ENCODE measurements around the gene PIK3CB. TPM values are rescaled to one million over a fixed set of nuclear protein-coding genes. Genes with fewer than 3 reads are reported as not detected.
"Not testable (repeated sequence)": the region's sequence is repeated elsewhere in the genome, so short reads cannot be mapped to it uniquely, and the experiment has no call there.

PIK3CB gene
- total and polyA plus RNA-seq, 4 donors, result 4.7 to 15.9 (median 11.1) TPM

DNA sequence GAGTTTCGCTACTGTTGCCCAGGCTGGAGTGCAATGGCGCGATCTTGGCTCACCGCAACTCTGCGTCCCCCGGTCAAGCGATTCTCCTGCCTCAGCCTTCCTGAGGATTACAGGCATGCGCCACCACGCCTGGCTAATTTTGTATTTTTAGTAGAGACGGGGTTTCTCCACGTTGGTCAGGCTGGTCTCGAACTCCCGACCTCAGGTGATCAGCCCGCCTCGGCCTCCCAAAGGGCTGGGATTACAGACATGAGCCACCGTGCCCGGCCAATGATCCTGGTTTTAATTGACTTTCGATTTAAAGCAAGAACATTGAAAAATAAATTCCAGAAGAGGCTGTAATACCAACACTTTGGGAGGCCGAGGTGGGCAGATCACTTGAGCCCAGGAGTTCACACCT is 1.1 kb upstream of the PIK3CB start:
- H3K27ac ChIP-seq (ENCODE audit: low read depth in 1 of 2, low read length in 2 of 2), result peak overlapping the region in 1 of 2 donors; percentile 95
- not testable (repeated sequence) for DNase-seq (ENCODE audit: low spot score)
- 96% methylated on average over 19 of the region's 19 CpGs for WGBS

DNA sequence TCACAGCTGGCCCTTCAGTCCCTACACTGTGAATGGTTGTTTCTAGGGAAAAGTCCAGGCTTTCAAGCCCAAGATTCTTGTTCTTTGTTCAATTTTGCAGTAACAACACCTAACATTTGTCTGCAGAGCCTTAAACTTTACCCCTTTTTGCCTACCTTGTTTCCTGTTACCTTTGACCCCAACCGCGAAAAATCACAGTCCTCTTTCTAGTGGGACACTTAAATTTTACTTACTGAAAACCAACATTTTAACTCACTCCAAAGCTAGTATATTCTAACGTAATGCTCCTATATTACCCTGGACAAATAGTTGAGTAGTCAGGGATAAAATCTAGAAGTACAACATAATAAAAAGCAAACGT is 649 bp upstream of the PIK3CB start:
- Histone ChIP-seq H3K9ac (ENCODE audit: low read depth in 1 of 2, low read length in 2 of 2) (peak overlapping the region; percentile 77 to 81), H3K36me3 (ENCODE audit: control insufficient read depth in 4 of 4, insufficient read depth in 3 of 4, low read depth in 1 of 4, low read length in 3 of 4) (no peaks in the 10 kb centered on the region), H3K27ac (ENCODE audit: low read depth in 1 of 2, low read length in 2 of 2) (peak overlapping the region; percentile 93 to 95), H3K4me3 (ENCODE audit: low read depth in 1 of 3, low read length in 3 of 3) (peak overlapping the region; percentile 70 to 93 (median 78)), H3K4me1 (ENCODE audit: control insufficient read depth in 4 of 4, insufficient read depth in 4 of 4, low read length in 3 of 4) (peaks cover 0 to 13% (median 7%) of the 10 kb centered on the region in 4 donors), H3K27me3 (ENCODE audit: control insufficient read depth in 4 of 4, insufficient read depth in 4 of 4, low read length in 3 of 4) (no peaks in the 10 kb centered on the region), H3K9me3 (ENCODE audit: control insufficient read depth in 4 of 4, low read length in 3 of 4) (no peaks in the 10 kb centered on the region)
- 30% methylated on average over 4 of the region's 4 CpGs for WGBS
- TF ChIP-seq EGR1 (IDR thresholded peaks at IDR 0.05; ENCODE audit: low read depth in 2 of 2) (no peak), SP1 (IDR thresholded peaks at IDR 0.05) (peak; percentile 34), HNF4A (conservative IDR thresholded peaks at IDR 0.05) (peak; percentile 38 to 41)
- TF ChIP-seq, protein P1, sequence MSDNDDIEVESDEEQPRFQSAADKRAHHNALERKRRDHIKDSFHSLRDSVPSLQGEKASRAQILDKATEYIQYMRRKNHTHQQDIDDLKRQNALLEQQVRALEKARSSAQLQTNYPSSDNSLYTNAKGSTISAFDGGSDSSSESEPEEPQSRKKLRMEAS (IDR thresholded peaks at IDR 0.05), result no peak
- DNase-seq (ENCODE audit: low spot score), result no peak

More for the DNA sequence above, 1.1 kb upstream of the PIK3CB start:
- H3K9me3 ChIP-seq (ENCODE audit: control insufficient read depth in 4 of 4, low read length in 3 of 4); H3K27me3 ChIP-seq (ENCODE audit: control insufficient read depth in 4 of 4, insufficient read depth in 4 of 4, low read length in 3 of 4); H3K4me3 ChIP-seq (ENCODE audit: low read depth in 1 of 3, low read length in 3 of 3); H3K9ac ChIP-seq (ENCODE audit: low read depth in 1 of 2, low read length in 2 of 2); H3K36me3 ChIP-seq (ENCODE audit: control insufficient read depth in 4 of 4, insufficient read depth in 3 of 4, low read depth in 1 of 4, low read length in 3 of 4): not testable (repeated sequence)
- peaks cover 0 to 13% (median 7%) of the 10 kb centered on the region in 4 donors for H3K4me1 ChIP-seq (ENCODE audit: control insufficient read depth in 4 of 4, insufficient read depth in 4 of 4, low read length in 3 of 4)

DNA sequence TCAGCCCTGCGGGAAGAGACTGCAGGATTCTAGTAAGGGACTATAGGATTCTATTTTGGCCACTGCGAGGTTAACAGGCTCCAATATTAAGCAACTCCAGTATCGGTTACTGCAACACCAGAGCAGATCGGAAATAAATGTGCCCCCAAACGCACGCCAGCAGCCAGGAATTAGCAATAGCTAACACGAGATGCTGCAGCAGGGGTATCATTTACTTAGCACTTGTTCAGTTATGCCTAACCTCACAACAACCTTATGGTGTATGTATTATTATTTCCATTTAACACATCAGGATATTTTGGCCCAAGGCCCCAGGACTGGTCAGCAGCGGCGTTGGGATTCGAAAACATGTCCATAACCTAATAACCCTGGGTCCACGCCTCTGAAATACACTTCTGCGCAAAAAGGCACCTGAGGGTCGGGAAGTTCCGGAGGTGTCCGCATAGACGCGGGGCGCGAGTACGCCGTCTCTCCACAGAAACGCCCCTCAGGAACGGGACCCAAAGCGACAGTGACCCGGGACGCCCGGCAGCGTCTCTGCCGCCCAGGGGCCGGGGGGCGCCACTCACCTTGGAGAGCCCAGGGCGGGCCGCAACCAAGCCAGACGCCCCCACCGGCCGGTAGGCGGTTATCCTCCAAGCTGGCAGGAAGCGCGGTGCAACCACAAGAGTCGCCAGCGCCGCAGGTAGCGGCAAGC is 681 bp downstream of the PIK3CB start:
- Histone ChIP-seq H3K27me3 (ENCODE audit: control insufficient read depth in 4 of 4, insufficient read depth in 4 of 4, low read length in 3 of 4) (no peaks in the 10 kb centered on the region), H3K27ac (ENCODE audit: low read depth in 1 of 2, low read length in 2 of 2) (peak overlapping the region; percentile 93 to 95), H3K9me3 (ENCODE audit: control insufficient read depth in 4 of 4, low read length in 3 of 4) (no peaks in the 10 kb centered on the region), H3K36me3 (ENCODE audit: control insufficient read depth in 4 of 4, insufficient read depth in 3 of 4, low read depth in 1 of 4, low read length in 3 of 4) (no peaks in the 10 kb centered on the region), H3K4me1 (ENCODE audit: control insufficient read depth in 4 of 4, insufficient read depth in 4 of 4, low read length in 3 of 4) (peaks cover 0 to 13% (median 7%) of the 10 kb centered on the region in 4 donors), H3K9ac (ENCODE audit: low read depth in 1 of 2, low read length in 2 of 2) (peak overlapping the region; percentile 1 to 77), H3K4me3 (ENCODE audit: low read depth in 1 of 3, low read length in 3 of 3) (peak overlapping the region; percentile 63 to 93 (median 68))
- DNase-seq (ENCODE audit: low spot score), result no peak
- under 1% methylated on average over 43 of the region's 43 CpGs for WGBS
- TF ChIP-seq NR2F2 (IDR thresholded peaks at IDR 0.05) (no peak), HNF4A (conservative IDR thresholded peaks at IDR 0.05) (peak in 1 of 2 donors; percentile 12), EGR1 (IDR thresholded peaks at IDR 0.05; ENCODE audit: low read depth in 2 of 2) (no peak), JUND (IDR thresholded peaks at IDR 0.05) (peak in 1 of 2 donors; percentile 7), FOXA2 (IDR thresholded peaks at IDR 0.05) (no peak), GABPA (IDR thresholded peaks at IDR 0.05 in 1 of 2, conservative IDR thresholded peaks at IDR 0.05 in 1 of 2) (no peak), RAD21 (IDR thresholded peaks at IDR 0.05) (peak in 1 of 2 donors; percentile 19), SP1 (IDR thresholded peaks at IDR 0.05) (no peak), TAF1 (conservative IDR thresholded peaks at IDR 0.05) (no peak)
- TF ChIP-seq, protein P2, sequence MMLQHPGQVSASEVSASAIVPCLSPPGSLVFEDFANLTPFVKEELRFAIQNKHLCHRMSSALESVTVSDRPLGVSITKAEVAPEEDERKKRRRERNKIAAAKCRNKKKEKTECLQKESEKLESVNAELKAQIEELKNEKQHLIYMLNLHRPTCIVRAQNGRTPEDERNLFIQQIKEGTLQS (IDR thresholded peaks at IDR 0.05), result no peak
- TF ChIP-seq, protein P3, sequence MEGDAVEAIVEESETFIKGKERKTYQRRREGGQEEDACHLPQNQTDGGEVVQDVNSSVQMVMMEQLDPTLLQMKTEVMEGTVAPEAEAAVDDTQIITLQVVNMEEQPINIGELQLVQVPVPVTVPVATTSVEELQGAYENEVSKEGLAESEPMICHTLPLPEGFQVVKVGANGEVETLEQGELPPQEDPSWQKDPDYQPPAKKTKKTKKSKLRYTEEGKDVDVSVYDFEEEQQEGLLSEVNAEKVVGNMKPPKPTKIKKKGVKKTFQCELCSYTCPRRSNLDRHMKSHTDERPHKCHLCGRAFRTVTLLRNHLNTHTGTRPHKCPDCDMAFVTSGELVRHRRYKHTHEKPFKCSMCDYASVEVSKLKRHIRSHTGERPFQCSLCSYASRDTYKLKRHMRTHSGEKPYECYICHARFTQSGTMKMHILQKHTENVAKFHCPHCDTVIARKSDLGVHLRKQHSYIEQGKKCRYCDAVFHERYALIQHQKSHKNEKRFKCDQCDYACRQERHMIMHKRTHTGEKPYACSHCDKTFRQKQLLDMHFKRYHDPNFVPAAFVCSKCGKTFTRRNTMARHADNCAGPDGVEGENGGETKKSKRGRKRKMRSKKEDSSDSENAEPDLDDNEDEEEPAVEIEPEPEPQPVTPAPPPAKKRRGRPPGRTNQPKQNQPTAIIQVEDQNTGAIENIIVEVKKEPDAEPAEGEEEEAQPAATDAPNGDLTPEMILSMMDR (IDR thresholded peaks at IDR 0.05; ENCODE audit: low read depth, low read length, missing input control), result peak; percentile 8
- TF ChIP-seq, protein P1 (IDR thresholded peaks at IDR 0.05), result no peak

DNA sequence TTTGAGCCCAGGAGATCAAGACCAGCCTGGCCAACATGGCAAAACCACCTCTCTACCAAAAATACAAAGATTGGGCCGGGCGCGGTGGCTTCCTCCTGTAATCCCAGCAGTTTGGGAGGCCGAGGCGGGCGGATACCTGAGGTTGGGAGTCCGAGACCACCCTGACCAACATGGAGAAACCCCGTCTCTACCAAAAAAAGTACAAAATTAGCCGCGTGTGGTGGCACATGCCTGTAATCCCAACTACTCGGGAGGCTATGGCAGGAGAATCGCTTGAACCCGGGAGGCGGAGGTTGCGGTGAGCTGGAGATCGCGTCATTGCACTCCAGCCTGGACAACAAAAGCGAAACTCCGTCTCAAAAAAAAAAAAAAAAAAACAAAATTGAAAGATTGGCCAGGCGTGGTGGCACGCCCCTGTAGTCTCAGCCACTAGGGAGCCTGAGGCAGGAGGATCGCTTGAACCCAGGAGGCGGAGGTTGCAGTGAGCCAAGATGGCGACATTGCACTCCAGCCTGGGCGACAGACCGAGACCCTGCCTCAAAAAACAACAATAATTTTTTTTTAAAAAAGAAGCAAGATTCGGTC is 2.2 kb downstream of the PIK3CB start:
- H3K4me3 ChIP-seq (ENCODE audit: low read depth in 1 of 3, low read length in 3 of 3); H3K9me3 ChIP-seq (ENCODE audit: control insufficient read depth in 4 of 4, low read length in 3 of 4); H3K9ac ChIP-seq (ENCODE audit: low read depth in 1 of 2, low read length in 2 of 2); H3K27ac ChIP-seq (ENCODE audit: low read depth in 1 of 2, low read length in 2 of 2); H3K27me3 ChIP-seq (ENCODE audit: control insufficient read depth in 4 of 4, insufficient read depth in 4 of 4, low read length in 3 of 4); H3K36me3 ChIP-seq (ENCODE audit: control insufficient read depth in 4 of 4, insufficient read depth in 3 of 4, low read depth in 1 of 4, low read length in 3 of 4); DNase-seq (ENCODE audit: low spot score): not testable (repeated sequence)
- 97% methylated on average over 27 of the region's 27 CpGs for WGBS
- H3K4me1 ChIP-seq (ENCODE audit: control insufficient read depth in 4 of 4, insufficient read depth in 4 of 4, low read length in 3 of 4), result peaks cover 0 to 13% (median 7%) of the 10 kb centered on the region in 4 donors

All from liver (tissue), 9 donors.